Right cardiac atrium (tissue), 5 donors: ENCODE results near the gene USP53. TPM values are rescaled to one million over a fixed set of nuclear protein-coding genes. Genes with fewer than 3 reads are reported as not detected.
A peak's percentile ranks its signal among the peaks of the same experiment; 100 is the strongest.
"Not testable (repeated sequence)": the region's sequence is repeated elsewhere in the genome, so short reads cannot be mapped to it uniquely, and the experiment has no call there.

ENCODE experiments used
- ATAC-seq, 2 donors: fragments of 200-7000 bp; cut with Tn5 transposase; one replicate each; pipeline versions ENCODE4 v1.8.0 to v1.9.1; 2020; ENCODE audit warnings: moderate library complexity in 2 of 2, mild to moderate bottlenecking in 1 of 2
- DNase-seq, 3 donors: peaks; one replicate each; pipeline ENCODE4 v3.0.0-alpha.2; 2020
- H3K27ac ChIP-seq: one replicate; pipeline ENCODE4 v1.5.1; 2013; ENCODE audit warnings: mild to moderate bottlenecking, low read length, control low read depth, moderate library complexity
- H3K27me3 ChIP-seq: one replicate; pipeline ENCODE4 v1.6.1; 2013; ENCODE audit not compliant: control insufficient read depth, insufficient read depth
- H3K4me1 ChIP-seq: one replicate; pipeline ENCODE4 v1.6.1; 2013; ENCODE audit warnings: low read length; ENCODE audit not compliant: control insufficient read depth, insufficient read depth
- H3K4me3 ChIP-seq: one replicate; pipeline ENCODE4 v1.5.1; 2013; ENCODE audit warnings: low read length, control low read depth
- H3K9me3 ChIP-seq: one replicate; pipeline ENCODE4 v1.6.1; 2013; ENCODE audit warnings: low read length; ENCODE audit not compliant: control insufficient read depth
- WGBS: extraction: QIAGEN DNeasy Blood & Tissue Kit; methylation state at CpG from one replicate; pipeline ENCODE4 v1.1.7; 2013; 5-methylcytosine and 5-hydroxymethylcytosine counted together
- intact Hi-C, 4 donors: fragments of 100-400 bp; cut with DNase I; formaldehyde crosslinking; loops; one replicate each; pipeline versions ENCODE4 v1.11.0 to v1.14.0; 2022 to 2023
- polyA plus RNA-seq: library from polyadenylated mRNA; stranded (reverse); fragments of 200-250 nt; gene quantifications from one replicate; pipeline ENCODE4 v1.2.3, GENCODE V29; 2013
- total RNA-seq, 4 donors: library from RNA; stranded (reverse); fragmentation: NEBNext Ultra II Directional; extraction: Animal tissue kit (Norgen Biotek cat#: 25700); gene quantifications; one replicate each; pipeline ENCODE4 v1.2.1, GENCODE V29; 2021
- donor health status: healthy with polysubstance abuse.
- donor health status: DM: no; HTN: yes; CAD: no.
- donor health status: DM: no; HTN: no; CAD: no.
- donor health status: DM: no; HTN: yes; CAD: no; lungs with severe emphysema.
- donor health status: DM: yes; HTN: yes; CAD: no.

The USP53 gene
- total and polyA plus RNA-seq, 5 donors, result 26.5 to 62.4 (median 50.2) TPM

- no peak overlapping the region for H3K4me3 ChIP-seq
- DNase-seq (no peak), ATAC-seq (no peak)
- H3K27ac ChIP-seq, result no peak overlapping the region
- H3K9me3 ChIP-seq, result no peaks in the 10 kb centered on the region
- no peaks in the 10 kb centered on the region for H3K27me3 ChIP-seq
- no peaks in the 10 kb centered on the region for H3K4me1 ChIP-seq
- WGBS, result 73% methylated on average over 6 of the region's 6 CpGs
- intact Hi-C loops, result no loop called here
These were observed 59.0 kb downstream of the USP53 start for GRCh38 chr4:119271361-119272085.

GRCh38 chr4:119279541-119279940, 67.0 kb downstream of the USP53 start:
- ATAC-seq, intact Hi-C loops, H3K27me3 ChIP-seq, DNase-seq, H3K9me3 ChIP-seq, H3K4me3 ChIP-seq, H3K27ac ChIP-seq, H3K4me1 ChIP-seq: not testable (repeated sequence)
- whole genome bisulfite sequencing, result 90% methylated on average over 19 of the region's 19 CpGs

GRCh38 chr4:119279945-119280344, 67.4 kb downstream of the USP53 start:
- intact Hi-C loops, result loop anchor here in 2 of 4 donors (5.0 to 10.0 kb wide), 3 partner anchors 235 to 298 kb away; no protein-coding TSS in a partner anchor
- H3K27ac ChIP-seq, H3K4me3 ChIP-seq, H3K27me3 ChIP-seq, H3K9me3 ChIP-seq, ATAC-seq, H3K4me1 ChIP-seq: not testable (repeated sequence)
- DNase-seq, result peak in 1 of 3 donors; percentile 41
- 96% methylated on average over 12 of the region's 12 CpGs for WGBS

- no peaks in the 10 kb centered on the region for H3K27me3 ChIP-seq
- 53% methylated on average over 2 of the region's 2 CpGs for WGBS
- DNase-seq (no peak), ATAC-seq (no peak)
- no peaks in the 10 kb centered on the region for H3K4me1 ChIP-seq
- H3K9me3 ChIP-seq, result no peaks in the 10 kb centered on the region
- H3K27ac ChIP-seq, result no peak overlapping the region
- intact Hi-C loops, result loop anchor here in 2 of 4 donors (5.0 to 10.0 kb wide), 3 partner anchors 237 to 299 kb away; no protein-coding TSS in a partner anchor
- H3K4me3 ChIP-seq, result no peak overlapping the region
These were observed 68.9 kb downstream of the USP53 start for GRCh38 chr4:119281393-119281792.

- intact Hi-C loops, result loop anchor here in 3 of 4 donors (5.0 to 10.0 kb wide), 4 partner anchors 240 to 303 kb away; no protein-coding TSS in a partner anchor
- no peak overlapping the region for H3K27ac ChIP-seq
- ATAC-seq (peak in 1 of 2 donors; percentile 35), DNase-seq (no peak)
- no peaks in the 10 kb centered on the region for H3K27me3 ChIP-seq
- WGBS, result 18% methylated on average over 4 of the region's 4 CpGs
- no peaks in the 10 kb centered on the region for H3K9me3 ChIP-seq
- no peaks in the 10 kb centered on the region for H3K4me1 ChIP-seq
- no peak overlapping the region for H3K4me3 ChIP-seq
These were observed 72.6 kb downstream of the USP53 start for GRCh38 chr4:119284876-119285780.

- Histone ChIP-seq H3K4me1 (no peaks in the 10 kb centered on the region), H3K4me3 (no peak overlapping the region), H3K9me3 (no peaks in the 10 kb centered on the region), H3K27me3 (no peaks in the 10 kb centered on the region), H3K27ac (no peak overlapping the region)
- intact Hi-C loops, result loop anchor here in 2 of 4 donors (5.0 to 10.0 kb wide), 3 partner anchors 242 to 304 kb away; no protein-coding TSS in a partner anchor
- 23% methylated on average over 3 of the region's 3 CpGs for WGBS
- DNase-seq, result peak in 1 of 3 donors; percentile 30
- peak in 1 of 2 donors; percentile 54 for ATAC-seq
These were observed 74.0 kb downstream of the USP53 start for GRCh38 chr4:119286377-119287002.

- intact Hi-C loops, result loop anchor here in 2 of 4 donors (5.0 to 10.0 kb wide), 3 partner anchors 245 to 307 kb away; no protein-coding TSS in a partner anchor
- H3K4me1 ChIP-seq, result no peaks in the 10 kb centered on the region
- H3K9me3 ChIP-seq, result no peaks in the 10 kb centered on the region
- WGBS, result 97% methylated on average over 5 of the region's 5 CpGs
- no peak overlapping the region for H3K4me3 ChIP-seq
- ATAC-seq (no peak), DNase-seq (no peak)
- no peak overlapping the region for H3K27ac ChIP-seq
- H3K27me3 ChIP-seq, result no peaks in the 10 kb centered on the region
These were observed 76.8 kb downstream of the USP53 start for GRCh38 chr4:119289313-119289712.

GRCh38 chr4:119290598-119290997, 78.1 kb downstream of the USP53 start:
- no peak overlapping the region for H3K4me3 ChIP-seq
- no peak for ATAC-seq
- no peak for DNase-seq
- H3K27me3 ChIP-seq, result no peaks in the 10 kb centered on the region
- 85% methylated on average over 1 of the region's 1 CpG for WGBS
- no peak overlapping the region for H3K27ac ChIP-seq
- intact Hi-C loops, result loop anchor here in 2 of 4 donors (5.0 to 10.0 kb wide), 2 partner anchors 308 to 556 kb away; no protein-coding TSS in a partner anchor
- H3K4me1 ChIP-seq, result no peaks in the 10 kb centered on the region
- H3K9me3 ChIP-seq, result no peaks in the 10 kb centered on the region

- no peaks in the 10 kb centered on the region for H3K27me3 ChIP-seq
- peaks cover 5% of the 10 kb centered on the region for H3K4me1 ChIP-seq
- 95% methylated on average over 2 of the region's 2 CpGs for WGBS
- H3K4me3 ChIP-seq, result no peak overlapping the region
- H3K27ac ChIP-seq, result no peak overlapping the region
- intact Hi-C loops, result loop anchor here in 2 of 4 donors (5.0 to 10.0 kb wide), 2 partner anchors 314 to 562 kb away; no protein-coding TSS in a partner anchor
- ATAC-seq (no peak), DNase-seq (no peak)
- no peaks in the 10 kb centered on the region for H3K9me3 ChIP-seq
These were observed 83.8 kb downstream of the USP53 start for GRCh38 chr4:119296356-119296755.

- Histone ChIP-seq H3K4me3 (peak overlapping the region; percentile 18), H3K9me3 (no peaks in the 10 kb centered on the region), H3K27me3 (no peaks in the 10 kb centered on the region), H3K27ac (no peak overlapping the region), H3K4me1 (peaks cover 5% of the 10 kb centered on the region)
- intact Hi-C loops, result loop anchor here in 2 of 4 donors (5.0 to 10.0 kb wide), 2 partner anchors 315 to 563 kb away; no protein-coding TSS in a partner anchor
- ATAC-seq (no peak), DNase-seq (no peak)
- WGBS, result 88% methylated on average over 1 of the region's 1 CpG
These were observed 85.3 kb downstream of the USP53 start for GRCh38 chr4:119297795-119298194.
